ENCODE data around the gene ARSI. TPM values are rescaled to one million over a fixed set of nuclear protein-coding genes. Genes with fewer than 3 reads are reported as not detected.

ARSI gene
- total RNA-seq, 1 donor from 2014 or later = 0.51 TPM

- no peak for TF ChIP-seq CTCF (conservative IDR thresholded peaks at IDR 0.05)
- DNase-seq (ENCODE audit: low read depth, low spot score) = no peak
- H3K36me3 Mint-ChIP-seq (ENCODE audit: low read depth) = no peaks in the 10 kb centered on the region
- H3K27ac Mint-ChIP-seq (ENCODE audit: unreplicated experiment) = no peak overlapping the region
- no peak overlapping the region for H3K4me3 Mint-ChIP-seq
- H3K9me3 Mint-ChIP-seq = no peaks in the 10 kb centered on the region
- peaks cover 9% of the 10 kb centered on the region for H3K4me1 Mint-ChIP-seq
- peaks cover 44% of the 10 kb centered on the region for H3K27me3 Mint-ChIP-seq (ENCODE audit: low read depth)
Observed at GRCh38 chr5:150299571-150300327, 3.0 kb downstream of the ARSI start.

GRCh38 chr5:150298701-150299451, 3.8 kb downstream of the ARSI start:
- TF ChIP-seq CTCF (conservative IDR thresholded peaks at IDR 0.05) = no peak
- Mint-ChIP-seq H3K4me3 (no peak overlapping the region), H3K9me3 (no peaks in the 10 kb centered on the region), H3K27me3 (ENCODE audit: low read depth) (peaks cover 38% of the 10 kb centered on the region), H3K4me1 (peaks cover 5% of the 10 kb centered on the region), H3K27ac (ENCODE audit: unreplicated experiment) (no peak overlapping the region), H3K36me3 (ENCODE audit: low read depth) (no peaks in the 10 kb centered on the region)
- DNase-seq (ENCODE audit: low read depth, low spot score) = no peak

- Mint-ChIP-seq H3K27ac (ENCODE audit: unreplicated experiment) (no peak overlapping the region), H3K4me1 (peaks cover 6% of the 10 kb centered on the region), H3K9me3 (no peaks in the 10 kb centered on the region), H3K27me3 (ENCODE audit: low read depth) (peaks cover 30% of the 10 kb centered on the region), H3K36me3 (ENCODE audit: low read depth) (no peaks in the 10 kb centered on the region), H3K4me3 (no peak overlapping the region)
- TF ChIP-seq CTCF (conservative IDR thresholded peaks at IDR 0.05) = no peak
- DNase-seq (ENCODE audit: low read depth, low spot score) = no peak
Observed at GRCh38 chr5:150297934-150298595, 4.6 kb downstream of the ARSI start.

- Mint-ChIP-seq H3K27ac (ENCODE audit: unreplicated experiment) (no peak overlapping the region), H3K36me3 (ENCODE audit: low read depth) (no peaks in the 10 kb centered on the region), H3K9me3 (no peaks in the 10 kb centered on the region), H3K27me3 (ENCODE audit: low read depth) (peaks cover 23% of the 10 kb centered on the region), H3K4me3 (no peak overlapping the region), H3K4me1 (peaks cover 8% of the 10 kb centered on the region)
- no peak for TF ChIP-seq CTCF (conservative IDR thresholded peaks at IDR 0.05)
- DNase-seq (ENCODE audit: low read depth, low spot score) = no peak
Observed at GRCh38 chr5:150297236-150297890, 5.3 kb downstream of the ARSI start.

GRCh38 chr5:150296496-150296895, 6.2 kb downstream of the ARSI start:
- Mint-ChIP-seq H3K27ac (ENCODE audit: unreplicated experiment) (no peak overlapping the region), H3K4me1 (peaks cover 6% of the 10 kb centered on the region), H3K36me3 (ENCODE audit: low read depth) (no peaks in the 10 kb centered on the region), H3K9me3 (no peaks in the 10 kb centered on the region), H3K27me3 (ENCODE audit: low read depth) (peaks cover 18% of the 10 kb centered on the region), H3K4me3 (no peak overlapping the region)
- TF ChIP-seq CTCF (conservative IDR thresholded peaks at IDR 0.05) = no peak
- DNase-seq (ENCODE audit: low read depth, low spot score) = no peak
